ENCODE measurements around the gene SYCE1L.
A peak's percentile ranks its signal among the peaks of the same experiment; 100 is the strongest.

The SYCE1L gene

GRCh38 chr16:77212741-77213541 is 13.7 kb downstream of the SYCE1L start (continued):
- TF ChIP-seq SP2 (tag by site-specific recombination; IDR thresholded peaks at IDR 0.05): peak; percentile 61
- 0 out of 2 replicates have a peak, but pooled peaks have one; percentile 6 for TF ChIP-seq PBX3 (CRISPR knock-in tag; IDR thresholded peaks at IDR 0.05)
- no peak for TF ChIP-seq REST (tag by site-specific recombination; IDR thresholded peaks at IDR 0.05)
- TF ChIP-seq ZNF514 (tag by site-specific recombination; IDR thresholded peaks at IDR 0.05): no peak
- peak; percentile 9; the same call in 1 of the 2 replicates for TF ChIP-seq PATZ1 (tag by site-specific recombination; IDR thresholded peaks at IDR 0.05)
- no peak for TF ChIP-seq ZNF112 (tag by site-specific recombination; IDR thresholded peaks at IDR 0.05)
- no peak for TF ChIP-seq ZNF501 (tag by site-specific recombination; IDR thresholded peaks at IDR 0.05)
- no peak for TF ChIP-seq ZBTB8A (tag by site-specific recombination; IDR thresholded peaks at IDR 0.05)
- no peak for TF ChIP-seq ZNF530 (tag by site-specific recombination; IDR thresholded peaks at IDR 0.05; ENCODE audit: low read depth)
- no peak for TF ChIP-seq ZFP41 (tag by site-specific recombination; IDR thresholded peaks at IDR 0.05; ENCODE audit: borderline replicate concordance)
- no peak for TF ChIP-seq ZSCAN5A (tag by site-specific recombination; IDR thresholded peaks at IDR 0.05)
- no peak for TF ChIP-seq OSR2 (tag by site-specific recombination; IDR thresholded peaks at IDR 0.05)
- no peak for TF ChIP-seq ZNF174 (tag by site-specific recombination; IDR thresholded peaks at IDR 0.05)
- TF ChIP-seq ZBTB26 (tag by site-specific recombination; optimal IDR thresholded peaks at IDR 0.05): peak; percentile 43
- no peak for TF ChIP-seq ZSCAN18 (tag by site-specific recombination; IDR thresholded peaks at IDR 0.05)
- no peak for TF ChIP-seq ZNF114 (tag by site-specific recombination; IDR thresholded peaks at IDR 0.05)
- no peak for TF ChIP-seq ZNF76 (tag by site-specific recombination; IDR thresholded peaks at IDR 0.05; ENCODE audit: borderline replicate concordance, low read depth)
- no peak for TF ChIP-seq ZNF561 (tag by site-specific recombination; IDR thresholded peaks at IDR 0.05; ENCODE audit: borderline replicate concordance)
- TF ChIP-seq ZNF670 (tag by site-specific recombination; IDR thresholded peaks at IDR 0.05; ENCODE audit: low read depth): no peak
- no peak for TF ChIP-seq ZNF600 (tag by site-specific recombination; IDR thresholded peaks at IDR 0.05)
- no peak for TF ChIP-seq ZSCAN30 (tag by site-specific recombination; IDR thresholded peaks at IDR 0.05)
- TF ChIP-seq ZNF10 (tag by site-specific recombination; IDR thresholded peaks at IDR 0.05): no peak
- TF ChIP-seq ZNF704 (tag by site-specific recombination; IDR thresholded peaks at IDR 0.05): no peak
- TF ChIP-seq ZNF223 (tag by site-specific recombination; IDR thresholded peaks at IDR 0.05): no peak
- TF ChIP-seq ZNF26 (tag by site-specific recombination; IDR thresholded peaks at IDR 0.05): no peak
